T-helper 9 cell (primary cell): ENCODE data around the gene MAN2B2.

Source experiments
- DNase-seq: peaks from one replicate; pipeline ENCODE4 v3.0.0-alpha.2; 2020

MAN2B2 gene

DNA sequence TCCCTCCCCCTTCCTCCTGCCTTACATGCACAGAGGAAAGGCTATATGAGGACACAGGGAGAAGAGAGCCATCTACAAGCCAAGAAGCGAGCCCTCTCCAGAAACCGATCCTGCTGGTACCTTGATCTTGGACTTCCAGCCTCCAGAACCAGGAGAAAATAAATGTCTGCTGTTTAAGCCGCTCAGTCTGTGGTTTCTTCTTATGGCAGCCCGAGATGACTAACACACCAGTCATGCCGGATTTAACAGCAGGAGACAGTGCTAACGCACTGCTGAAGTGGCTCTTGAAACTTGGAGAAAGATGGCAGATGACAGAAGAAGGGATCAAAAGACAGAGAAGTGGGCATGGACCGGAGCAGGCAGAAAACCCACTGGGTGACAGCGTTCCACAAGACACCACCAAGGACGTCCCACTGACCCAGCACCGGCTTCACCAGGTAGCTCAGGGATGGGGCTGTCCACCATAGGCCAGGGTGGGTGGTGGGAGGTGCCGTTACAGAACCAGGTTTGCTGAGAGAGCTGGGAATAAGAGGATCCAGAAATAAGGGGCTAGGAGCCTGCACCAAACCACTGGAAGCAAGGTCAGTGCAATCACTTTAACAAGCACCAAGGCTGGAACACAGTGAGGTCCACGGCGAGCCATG is 6.2 kb upstream of the MAN2B2 start:
- DNase-seq = no peak

DNA sequence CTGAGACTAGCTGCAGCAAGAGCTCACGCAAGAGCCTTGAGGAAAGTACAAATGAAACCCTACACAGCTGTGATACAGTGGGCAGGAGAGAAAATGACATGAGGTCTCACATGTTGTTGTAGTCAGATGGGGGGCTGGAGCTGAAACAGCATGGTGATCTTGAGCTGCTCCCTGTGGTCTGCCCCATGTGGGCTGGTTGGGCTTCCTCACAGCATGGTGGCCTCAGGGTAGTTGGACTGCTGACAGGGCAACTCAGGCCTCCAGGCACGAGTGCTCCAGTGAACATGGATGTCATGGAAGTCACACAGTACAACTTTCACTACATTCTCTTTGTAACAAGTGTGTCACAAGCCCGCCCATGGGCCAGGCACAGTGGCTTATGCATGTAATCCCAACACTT is 3.4 kb upstream of the MAN2B2 start:
- no peak for DNase-seq

DNA sequence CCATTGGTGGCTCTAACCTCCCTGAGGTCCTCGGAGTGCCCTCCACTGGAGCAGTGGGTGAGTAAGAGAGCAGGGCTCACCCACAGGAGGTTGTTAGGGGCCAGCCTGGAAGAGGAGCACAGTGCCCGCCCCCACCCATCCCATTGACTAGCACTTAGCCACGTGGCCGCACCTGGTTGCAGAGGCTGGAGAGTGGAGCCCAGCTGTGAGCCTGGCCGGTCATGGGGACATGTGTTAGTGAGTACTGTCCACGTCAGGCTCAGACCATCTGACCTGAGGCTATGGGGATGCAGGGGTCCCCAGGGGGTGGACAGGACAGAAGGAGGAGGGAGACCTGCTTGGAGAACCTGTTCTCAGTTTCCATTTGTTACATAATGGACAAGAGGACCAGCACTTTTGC is 1.4 kb upstream of the MAN2B2 start:
- no peak for DNase-seq

DNA sequence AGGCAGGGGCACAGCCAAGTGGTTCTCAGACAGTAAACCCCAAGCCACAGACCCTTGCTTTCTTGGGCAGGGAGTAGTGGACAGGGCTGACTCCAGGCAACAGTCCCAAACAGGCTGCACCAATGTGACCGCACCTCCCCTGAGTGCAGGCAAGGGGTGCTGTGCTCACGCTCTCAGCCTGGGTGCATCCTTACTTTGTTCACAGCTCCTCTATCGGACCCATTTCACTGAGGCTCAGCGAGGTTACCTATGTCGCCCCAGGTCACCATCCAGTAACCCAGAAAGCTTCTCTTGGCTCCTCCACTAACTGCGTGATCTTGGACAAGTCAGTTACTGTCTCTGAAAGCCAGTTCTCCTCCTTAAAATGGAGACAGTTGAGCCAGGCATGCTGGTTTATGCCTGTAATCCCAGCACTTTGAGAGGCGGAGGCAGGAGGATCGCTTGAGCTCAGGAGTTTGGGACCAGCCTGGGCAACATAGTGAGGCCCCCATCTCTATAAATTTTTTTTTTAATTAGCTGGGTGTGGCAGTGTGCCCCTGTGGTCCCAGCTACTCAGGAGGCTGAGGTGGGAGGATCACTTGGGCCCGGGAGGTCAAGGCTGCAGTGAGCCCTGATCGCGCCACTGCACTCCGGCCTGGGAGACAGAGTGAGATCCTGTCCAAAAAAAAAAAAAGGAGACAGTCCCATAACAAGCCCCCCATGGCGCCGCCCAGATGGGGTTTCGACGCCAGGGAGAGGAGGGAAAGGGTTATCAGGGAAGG is 823 bp upstream of the MAN2B2 start:
- no peak for DNase-seq

DNA sequence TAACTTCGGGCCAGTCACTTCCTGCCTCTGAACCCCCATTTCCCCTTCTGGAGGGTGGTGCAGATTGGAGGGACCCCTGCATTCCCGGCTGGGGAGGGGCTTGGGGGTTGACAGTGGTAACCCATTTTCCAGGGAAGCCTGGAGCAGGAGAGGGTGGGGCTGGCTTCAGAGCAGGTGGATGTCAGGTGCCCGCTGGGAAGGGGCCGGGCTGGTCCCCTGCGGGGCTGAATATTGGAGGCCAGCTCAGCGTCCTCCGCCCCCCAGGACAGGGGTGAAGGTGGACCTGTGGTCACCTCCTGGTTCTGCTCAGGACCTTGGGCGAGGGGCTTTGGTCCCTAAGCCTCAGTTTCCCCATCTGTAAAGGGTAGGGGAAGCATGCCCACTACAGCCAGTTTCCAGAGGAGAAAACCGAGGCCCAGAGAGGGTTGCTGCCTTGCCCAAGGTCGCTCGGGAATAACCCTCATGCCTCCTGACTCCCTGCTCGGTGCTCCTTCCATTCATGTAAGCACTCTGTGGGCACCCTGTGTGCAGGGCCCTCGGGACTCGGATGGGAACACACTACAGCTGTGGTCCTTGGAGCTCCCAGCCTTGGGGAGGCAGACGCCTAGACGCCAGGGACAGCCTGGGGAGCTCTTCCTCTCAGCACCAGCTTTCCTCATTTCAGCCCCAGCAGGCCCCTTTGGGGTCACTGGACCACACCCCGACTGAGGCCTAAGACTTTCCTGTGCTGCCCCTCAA is 683 bp downstream of the MAN2B2 start:
- no peak for DNase-seq

DNA sequence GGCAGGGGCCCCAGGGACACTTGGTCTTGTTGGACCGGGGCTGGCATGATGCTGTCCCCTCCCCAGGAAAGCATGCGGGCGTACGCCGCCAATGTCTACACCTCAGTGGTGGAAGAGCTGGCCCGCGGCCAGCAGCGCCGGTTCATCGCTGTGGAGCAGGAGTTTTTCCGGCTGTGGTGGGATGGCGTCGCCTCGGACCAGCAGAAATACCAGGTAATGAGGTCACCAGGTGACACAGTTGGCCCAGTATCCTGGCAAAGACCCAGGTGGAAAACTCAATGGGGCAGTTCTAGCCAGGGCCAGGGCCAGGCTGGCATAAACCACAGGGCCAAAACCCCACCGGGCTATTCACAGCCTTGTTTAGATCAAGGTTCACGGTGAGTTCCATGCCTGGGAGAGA is 1.5 kb downstream of the MAN2B2 start:
- no peak for DNase-seq

DNA sequence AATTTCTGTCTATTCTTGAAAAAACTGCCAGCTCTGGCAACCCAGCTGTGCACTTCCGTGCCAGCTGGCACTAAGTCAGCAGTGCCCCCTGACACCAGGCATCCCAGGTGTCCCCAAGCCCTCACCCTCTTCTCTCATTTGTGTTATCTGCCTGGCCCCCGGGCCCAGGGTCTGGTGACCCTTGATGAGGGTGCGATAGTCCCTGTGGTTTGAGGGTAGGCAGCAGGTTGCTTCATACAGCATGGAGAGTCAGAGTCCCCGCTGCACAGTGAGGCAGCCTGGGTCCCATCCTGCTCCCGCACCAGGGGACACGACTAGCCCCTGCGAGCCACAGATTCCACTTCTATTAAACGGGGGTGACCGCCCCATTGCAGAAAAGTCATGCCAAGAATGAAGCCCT is 1.9 kb downstream of the MAN2B2 start:
- no peak for DNase-seq

DNA sequence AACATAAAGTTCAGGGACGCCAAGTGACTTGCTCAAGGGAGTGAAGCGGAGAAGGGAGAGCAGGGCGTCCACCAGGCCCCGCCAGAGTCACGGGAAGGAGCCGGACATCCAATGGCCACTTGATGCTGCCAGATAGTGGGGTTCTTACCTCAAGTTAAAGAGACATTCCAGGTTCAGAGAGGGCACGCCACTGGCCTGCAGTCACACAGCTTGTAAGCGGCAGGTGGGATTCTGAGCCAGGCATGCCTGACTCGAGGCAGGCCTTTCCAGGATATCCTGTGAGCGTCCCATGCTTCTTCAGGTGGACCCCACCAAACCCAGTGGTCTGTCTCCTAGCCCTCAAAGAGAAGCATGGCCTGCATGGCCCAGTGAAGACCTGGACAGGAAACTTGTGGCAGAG is 2.4 kb downstream of the MAN2B2 start:
- no peak for DNase-seq

DNA sequence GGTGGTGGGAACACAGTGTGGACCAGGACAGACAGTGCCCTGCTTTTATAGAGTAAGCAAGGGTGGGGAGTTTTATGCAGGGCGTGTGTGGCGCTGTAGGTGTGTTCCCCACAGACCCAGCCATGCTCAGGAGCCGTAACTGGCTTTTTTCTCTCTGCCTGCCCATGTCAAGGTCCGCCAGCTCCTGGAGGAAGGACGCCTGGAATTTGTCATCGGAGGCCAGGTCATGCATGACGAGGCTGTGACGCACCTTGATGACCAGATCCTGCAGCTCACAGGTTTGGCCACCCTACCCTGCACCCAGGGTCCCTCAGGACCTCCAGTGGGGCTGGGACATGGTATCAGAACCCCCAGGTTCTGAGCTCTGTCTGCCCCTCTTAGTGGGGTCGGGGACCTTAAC is 3.2 kb downstream of the MAN2B2 start:
- no peak for DNase-seq

DNA sequence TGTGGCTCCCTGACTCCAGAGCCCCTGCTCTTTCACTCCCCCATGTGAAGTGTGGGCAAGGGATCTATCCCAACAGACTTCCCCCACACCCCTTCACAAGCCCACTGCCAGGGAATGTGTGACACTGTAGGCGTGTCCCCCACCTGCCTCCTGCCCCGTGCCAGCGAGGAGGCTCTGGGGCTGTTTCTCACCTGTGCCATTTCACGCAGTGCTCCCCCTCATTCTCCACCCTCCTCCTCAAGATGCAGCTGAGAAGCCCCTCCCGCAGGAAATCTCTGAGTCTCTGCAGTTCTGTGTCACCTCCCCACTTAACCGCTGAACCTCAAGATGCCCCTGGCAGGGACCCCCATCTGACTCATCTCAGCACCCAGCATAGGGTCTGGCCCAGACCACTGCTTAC is 5.4 kb downstream of the MAN2B2 start:
- DNase-seq = no peak

DNA sequence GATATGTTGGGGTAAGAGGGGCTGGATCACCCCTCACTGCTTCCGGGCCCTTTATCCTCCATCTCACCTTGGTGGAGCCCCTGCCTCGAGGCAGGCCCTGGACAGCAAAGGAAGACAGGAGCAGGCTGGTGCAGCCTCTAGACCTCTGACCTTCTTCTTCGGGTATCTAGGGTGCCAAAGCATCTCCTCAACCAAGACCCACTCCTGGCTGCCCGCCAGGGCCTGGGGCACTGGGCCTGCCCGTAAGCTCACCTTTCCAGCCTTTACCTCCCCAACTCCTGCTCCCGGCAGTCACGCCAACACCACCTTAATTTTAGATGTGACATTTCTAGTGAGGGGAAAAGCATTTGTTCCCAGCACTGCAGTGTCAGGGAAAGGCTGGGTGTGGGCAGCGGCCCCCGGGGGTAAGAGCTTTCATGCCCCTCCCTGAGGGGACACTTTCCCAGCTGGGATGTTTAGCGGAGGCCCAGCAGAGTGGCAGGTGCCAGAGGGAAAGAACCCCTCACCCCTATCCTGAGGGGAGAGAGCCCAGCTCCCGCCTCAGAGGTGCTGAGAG is 6.7 kb downstream of the MAN2B2 start:
- DNase-seq = no peak

DNA sequence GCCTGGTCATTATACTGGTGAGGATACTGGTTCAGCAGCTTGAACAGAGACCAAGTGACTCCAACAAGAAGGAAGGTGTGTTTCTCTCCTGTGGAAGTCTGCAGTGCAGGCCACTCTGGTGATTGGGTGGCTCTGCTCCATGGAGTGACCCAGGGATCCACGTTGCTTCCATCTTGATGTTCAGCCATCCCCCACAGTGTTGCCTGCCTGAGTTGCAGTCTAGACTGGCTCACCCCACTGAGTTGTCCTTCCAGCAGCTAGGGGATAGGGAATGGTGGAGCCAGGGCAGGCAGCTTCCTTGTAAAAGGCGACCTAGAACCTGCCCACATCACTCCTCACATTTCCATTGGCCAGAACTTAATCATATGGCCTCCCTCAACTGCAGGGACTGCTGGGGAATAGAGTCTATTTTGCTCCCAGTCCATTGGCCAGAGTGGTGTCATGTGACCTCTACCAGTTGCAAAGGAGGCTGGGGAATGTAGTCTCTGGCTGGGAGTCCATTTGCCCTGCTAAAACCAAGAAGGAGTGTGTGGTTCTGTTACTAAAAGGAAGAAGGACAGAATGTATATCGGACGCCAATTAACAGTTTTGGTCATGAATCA is 8.0 kb downstream of the MAN2B2 start:
- DNase-seq = no peak

DNA sequence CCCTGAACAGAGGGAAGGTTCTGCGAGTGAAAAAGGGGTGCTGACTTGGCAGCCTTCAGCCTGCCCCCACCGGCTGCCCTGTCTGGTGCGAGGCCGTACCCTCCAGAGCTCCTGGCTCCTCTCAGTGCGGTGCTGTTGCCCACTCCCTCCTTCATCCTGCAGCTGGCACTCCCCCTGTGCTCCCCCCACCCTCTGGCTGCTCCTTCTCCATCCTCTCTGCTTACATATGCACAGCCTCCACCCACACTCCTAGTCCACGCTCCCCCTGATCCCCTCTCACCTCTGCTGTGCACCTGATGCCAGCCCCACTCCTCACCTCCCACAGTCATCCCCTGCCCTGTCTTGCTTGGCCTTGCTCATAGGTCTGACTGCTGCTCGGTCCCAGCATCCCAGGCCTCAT is 9.9 kb downstream of the MAN2B2 start:
- no peak for DNase-seq

DNA sequence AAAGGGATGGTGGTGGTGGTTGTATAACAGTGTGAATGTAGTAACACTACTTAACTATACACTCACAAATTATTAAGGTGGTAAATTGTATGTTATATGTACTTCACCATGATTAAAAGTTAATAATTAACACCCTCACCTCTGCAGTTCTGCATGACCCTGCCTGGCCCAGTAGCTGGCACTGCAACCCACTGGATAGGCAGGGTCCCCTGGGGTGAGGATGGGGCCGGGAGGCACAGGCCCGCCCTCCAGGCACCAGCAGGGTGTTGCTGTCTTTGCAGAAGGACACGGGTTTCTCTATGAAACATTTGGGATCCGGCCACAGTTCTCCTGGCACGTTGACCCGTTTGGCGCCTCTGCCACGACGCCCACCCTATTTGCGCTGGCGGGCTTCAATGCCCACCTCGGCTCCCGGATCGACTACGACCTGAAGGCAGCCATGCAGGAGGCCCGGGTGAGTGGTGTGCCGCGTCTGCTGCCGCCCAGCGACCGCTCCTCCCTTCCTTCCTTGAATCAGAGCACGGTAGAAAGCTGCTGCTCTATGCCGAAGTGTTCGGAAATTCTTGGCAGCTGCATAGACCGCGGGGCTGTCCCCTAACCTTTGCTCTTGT is 11.8 kb downstream of the MAN2B2 start:
- no peak for DNase-seq

DNA sequence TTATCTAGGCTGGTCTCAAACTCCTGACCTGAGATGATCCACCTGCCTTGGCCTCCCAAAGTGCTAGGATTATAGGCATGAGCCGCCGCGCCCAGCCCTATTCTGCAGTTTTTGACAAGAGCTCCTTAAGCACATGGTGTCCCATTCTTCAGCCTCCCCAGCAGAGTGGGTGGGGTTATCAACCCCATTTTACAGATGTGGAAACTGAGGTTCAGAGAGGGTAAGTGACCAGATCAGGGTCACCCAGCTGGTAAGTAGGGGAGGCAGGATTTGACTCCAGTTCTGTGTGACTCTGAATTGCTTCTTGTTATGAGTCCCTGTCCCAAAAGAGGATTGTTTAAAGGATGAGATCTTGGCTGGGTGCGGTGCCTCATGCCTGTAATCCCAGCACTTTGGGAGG is 14.5 kb downstream of the MAN2B2 start:
- no peak for DNase-seq

DNA sequence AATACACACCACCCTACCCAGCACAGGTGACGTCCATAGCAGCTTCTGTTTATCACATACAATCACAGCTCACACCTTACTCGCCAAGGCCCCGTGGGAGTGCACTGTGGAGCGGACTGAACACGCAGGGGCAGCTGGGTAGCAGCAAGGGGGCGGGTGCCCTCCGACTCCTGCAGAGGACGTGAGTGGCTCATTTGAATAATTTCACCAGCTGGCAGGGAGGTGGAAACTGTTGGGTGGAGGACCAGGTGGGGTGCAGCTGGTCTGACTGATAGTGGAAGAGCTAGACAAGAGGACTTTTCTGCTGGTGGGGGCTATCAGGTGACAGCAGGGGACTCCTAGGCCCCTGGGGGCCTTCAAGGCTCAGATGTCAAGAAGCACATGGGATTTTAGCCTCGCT is 16.3 kb downstream of the MAN2B2 start:
- no peak for DNase-seq

DNA sequence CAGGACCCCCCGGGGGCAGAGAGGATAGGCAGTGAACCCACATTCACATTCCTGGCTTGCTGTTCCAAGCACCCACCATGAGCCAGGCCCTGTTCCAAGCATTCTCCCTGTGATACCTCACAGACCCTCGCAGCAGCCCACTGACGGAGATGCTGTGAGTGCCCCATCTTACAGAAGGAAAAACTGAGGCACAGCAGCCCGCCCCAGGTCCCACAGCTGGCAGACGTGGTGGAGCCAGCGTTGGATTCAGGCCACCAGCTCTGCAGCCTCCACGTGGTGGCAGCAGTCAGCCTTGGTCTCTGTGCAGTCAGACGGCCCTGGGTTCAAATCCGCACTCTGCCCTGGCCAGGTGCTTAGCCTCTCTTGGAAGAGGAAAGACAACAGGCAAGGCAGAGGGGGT is 16.8 kb downstream of the MAN2B2 start:
- DNase-seq = no peak

DNA sequence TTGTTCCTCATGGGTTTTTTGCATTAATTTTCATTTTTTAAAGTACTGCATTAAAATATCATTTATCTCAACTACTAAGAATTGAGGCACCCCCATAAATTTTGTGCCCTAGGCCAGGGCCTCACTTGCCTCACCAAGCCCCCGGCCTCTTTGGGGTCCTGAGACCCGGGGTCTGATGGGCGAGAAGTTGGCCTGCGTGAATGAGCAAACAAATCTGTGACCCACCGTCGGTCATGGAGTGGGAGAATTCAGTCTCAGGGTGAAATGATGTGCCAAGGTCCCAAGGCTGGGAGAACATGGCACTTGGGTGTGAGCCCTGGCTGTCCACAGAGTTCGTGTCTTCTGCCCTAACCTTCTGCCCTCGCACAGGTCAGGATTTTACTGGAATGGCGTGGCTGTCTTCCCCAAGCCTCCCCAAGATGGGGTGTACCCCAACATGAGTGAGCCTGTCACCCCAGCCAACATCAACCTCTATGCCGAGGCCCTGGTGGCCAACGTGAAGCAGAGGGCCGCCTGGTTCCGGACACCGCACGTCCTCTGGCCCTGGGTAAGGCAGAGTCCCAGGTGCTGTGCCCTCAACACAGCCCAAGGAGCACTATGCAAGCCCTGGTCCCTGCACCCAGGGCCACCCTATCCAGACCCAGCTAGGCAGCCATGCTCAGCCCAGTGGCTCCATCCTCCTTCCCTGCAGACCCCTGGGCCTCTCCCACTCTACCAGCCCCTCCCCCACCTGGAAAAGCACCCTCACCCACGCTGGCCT is 18.0 kb downstream of the MAN2B2 start:
- no peak for DNase-seq

DNA sequence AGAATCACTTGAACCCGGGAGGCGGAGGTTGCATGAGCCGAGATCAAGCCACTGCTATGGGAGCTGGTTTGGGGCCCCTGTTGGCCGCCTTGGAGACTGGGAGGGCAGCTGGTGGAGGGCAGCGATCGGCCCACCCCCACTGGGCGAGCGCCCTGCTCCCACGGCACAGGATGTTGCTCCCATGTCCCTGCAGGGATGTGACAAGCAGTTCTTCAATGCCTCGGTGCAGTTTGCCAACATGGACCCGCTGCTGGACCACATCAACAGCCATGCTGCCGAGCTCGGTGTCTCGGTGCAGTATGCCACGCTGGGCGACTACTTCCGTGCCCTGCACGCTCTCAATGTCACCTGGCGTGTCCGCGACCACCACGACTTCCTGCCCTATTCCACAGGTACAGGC is 19.4 kb downstream of the MAN2B2 start:
- DNase-seq = no peak

DNA sequence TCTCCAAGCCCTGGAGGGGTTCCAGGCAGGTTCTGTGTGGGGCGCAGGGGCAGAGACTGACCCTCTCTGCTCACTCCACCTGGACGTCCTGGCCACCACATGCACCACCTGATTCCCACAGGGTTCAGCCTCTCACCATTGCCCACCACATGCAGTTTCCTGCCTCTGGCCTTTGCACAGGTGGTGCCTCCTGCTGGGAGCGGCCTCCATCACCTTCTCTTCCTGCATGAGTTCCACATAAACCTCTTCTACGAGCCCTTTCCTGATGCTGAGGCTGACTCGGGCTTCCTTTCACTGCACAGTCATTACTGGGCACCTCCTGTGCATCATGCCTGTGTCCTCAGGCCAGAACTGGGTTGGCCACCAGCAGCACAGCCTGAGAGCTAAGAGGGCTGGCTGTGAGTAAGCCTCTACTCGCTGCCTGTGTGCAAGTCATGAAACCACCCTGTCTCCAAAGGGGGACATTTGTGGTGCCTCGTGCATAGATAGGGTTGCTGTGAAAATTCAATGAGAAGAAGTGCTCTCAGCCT is 19.9 kb downstream of the MAN2B2 start:
- no peak for DNase-seq

DNA sequence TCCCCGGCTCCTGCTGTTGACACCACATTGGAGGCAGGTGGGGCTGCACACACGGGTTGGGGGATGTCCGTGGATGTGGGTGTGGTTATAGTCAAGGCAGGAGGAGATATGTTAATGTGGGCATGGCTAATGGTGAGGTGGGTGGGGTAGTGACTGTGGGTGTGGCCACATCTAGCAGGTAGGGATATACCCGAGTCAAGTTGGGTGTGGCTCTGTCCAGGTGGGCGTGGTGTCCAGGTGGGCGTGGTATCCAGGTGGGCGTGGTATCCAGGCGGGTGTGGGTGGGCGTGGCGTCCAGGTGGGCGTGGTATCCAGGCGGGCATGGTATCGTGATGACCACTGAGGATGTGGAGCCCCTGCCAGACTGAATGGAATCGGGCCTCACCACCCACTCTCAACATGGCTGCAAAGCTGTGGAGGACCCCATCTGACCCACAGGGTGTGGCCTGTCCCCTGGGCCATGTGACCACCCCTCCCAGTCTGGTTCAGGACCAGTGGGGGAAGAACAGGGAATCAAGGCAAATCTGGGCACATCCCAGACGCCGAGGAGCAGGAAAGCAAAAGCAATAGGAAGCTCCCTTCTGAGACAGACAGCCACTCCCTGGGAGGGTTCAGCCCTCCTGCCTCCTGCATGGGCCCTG is 21.0 kb downstream of the MAN2B2 start:
- DNase-seq = no peak
